DOHH2 (cell line): Measurements from ENCODE around the gene FAM174C.

ENCODE experiments used
- CTCF ChIP-seq: fragments of 200-600 bp; sonication (generic); IDR thresholded peaks from one replicate; pipeline ENCODE4 v1.5.1; 2014; ENCODE audit warnings: antibody characterized with exemption, mild to moderate bottlenecking, low read depth, low read length; ENCODE audit not compliant: poor library complexity, severe bottlenecking
- EZH2phosphoT487 ChIP-seq: fragments of 200-600 bp; sonication (generic); IDR thresholded peaks from 2 replicates; pipeline ENCODE4 v1.6.1; 2017; ENCODE audit warnings: borderline replicate concordance, mild to moderate bottlenecking, antibody characterized with exemption, low read length, moderate library complexity, mixed read lengths

GRCh38 chr19:1284979-1285736 is 9.8 kb downstream of the FAM174C start:
- TF ChIP-seq CTCF: no peak
- TF ChIP-seq EZH2phosphoT487: 0 out of 2 replicates have a peak, but pooled peaks have one; percentile 32
